Superior temporal gyrus (tissue), 1 donor: Measurements from ENCODE around the gene TTC17.

Experiments
- DNase-seq: peaks from one replicate; pipeline ENCODE4 v3.0.0-alpha.2; 2016; ENCODE audit errors: extremely low spot score

TTC17 gene

DNA sequence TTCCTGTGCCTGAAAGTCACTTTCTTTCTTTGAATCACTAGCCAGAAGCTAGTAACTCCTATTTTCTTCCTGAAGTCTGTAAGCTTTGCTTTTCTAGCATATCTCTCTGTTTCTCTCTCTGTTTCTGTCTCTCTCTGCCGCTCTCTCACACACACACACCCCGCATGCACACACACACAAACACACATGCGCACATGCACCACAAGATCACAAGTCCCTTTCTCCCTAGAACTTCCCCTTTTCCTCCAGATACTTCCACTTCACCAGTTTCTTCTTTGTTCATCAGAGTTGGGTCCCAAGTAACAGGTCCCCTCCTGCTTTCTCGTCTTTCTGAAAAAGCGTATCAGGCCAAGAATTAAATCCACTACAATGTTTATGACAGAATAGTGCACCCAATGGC is 173.3 kb downstream of the TTC17 start:
- no peak for DNase-seq

DNA sequence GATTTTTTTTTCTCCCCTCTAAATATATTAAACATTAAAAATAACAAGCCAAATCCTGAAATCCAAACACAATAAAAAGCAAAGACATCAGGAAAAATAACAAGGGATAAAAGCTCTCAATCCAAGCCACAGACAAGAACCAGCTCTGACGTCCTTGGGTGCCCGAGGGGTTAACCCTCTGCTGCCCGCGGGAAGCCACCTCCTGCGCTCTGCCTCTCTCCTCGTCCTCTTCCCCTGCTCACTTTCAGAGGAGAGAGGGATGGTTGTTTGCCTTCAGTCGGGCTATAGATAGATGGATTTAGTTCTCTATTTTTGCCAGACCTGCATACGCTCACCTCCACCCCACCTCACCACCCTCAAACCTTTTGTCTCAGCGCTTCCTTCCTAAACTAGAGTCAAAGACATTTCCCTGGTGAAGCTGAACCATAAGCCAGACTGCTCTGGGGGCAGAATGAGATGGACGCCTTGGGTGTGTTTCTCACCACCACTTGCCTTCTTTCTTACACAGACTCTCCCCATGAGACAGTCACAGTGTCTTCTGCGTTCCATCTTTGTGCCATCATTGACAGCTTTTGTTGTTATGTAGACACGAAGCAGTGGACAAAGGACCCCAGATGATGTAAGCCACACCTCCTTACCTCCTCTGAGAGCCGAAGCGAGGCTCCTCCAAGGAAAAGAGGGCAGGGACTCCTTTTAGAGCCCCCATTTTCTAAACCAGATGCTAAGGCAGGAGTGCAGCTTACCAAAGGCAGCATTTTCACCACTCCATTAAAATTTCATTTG is 179.3 kb downstream of the TTC17 start:
- DNase-seq = no peak

DNA sequence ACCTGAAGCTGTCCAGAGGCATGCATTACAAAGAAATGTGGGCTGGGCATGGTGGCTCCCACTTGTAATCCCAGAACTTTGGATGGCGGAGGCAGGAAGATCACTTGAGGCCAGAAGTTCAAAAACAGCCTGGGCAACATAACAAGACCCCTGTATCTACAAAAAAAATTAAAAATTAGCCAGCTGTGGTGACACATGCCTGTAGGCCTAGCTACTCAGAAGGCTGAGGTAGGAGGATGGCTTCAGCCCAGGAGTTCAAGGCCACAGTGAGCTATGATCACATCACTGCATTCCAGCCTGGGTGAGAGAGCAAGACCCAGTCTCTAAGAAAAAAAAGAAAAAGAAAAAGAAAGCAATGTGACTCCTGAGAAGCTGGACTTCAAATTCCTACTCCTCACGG is 183.3 kb downstream of the TTC17 start:
- DNase-seq = no peak

DNA sequence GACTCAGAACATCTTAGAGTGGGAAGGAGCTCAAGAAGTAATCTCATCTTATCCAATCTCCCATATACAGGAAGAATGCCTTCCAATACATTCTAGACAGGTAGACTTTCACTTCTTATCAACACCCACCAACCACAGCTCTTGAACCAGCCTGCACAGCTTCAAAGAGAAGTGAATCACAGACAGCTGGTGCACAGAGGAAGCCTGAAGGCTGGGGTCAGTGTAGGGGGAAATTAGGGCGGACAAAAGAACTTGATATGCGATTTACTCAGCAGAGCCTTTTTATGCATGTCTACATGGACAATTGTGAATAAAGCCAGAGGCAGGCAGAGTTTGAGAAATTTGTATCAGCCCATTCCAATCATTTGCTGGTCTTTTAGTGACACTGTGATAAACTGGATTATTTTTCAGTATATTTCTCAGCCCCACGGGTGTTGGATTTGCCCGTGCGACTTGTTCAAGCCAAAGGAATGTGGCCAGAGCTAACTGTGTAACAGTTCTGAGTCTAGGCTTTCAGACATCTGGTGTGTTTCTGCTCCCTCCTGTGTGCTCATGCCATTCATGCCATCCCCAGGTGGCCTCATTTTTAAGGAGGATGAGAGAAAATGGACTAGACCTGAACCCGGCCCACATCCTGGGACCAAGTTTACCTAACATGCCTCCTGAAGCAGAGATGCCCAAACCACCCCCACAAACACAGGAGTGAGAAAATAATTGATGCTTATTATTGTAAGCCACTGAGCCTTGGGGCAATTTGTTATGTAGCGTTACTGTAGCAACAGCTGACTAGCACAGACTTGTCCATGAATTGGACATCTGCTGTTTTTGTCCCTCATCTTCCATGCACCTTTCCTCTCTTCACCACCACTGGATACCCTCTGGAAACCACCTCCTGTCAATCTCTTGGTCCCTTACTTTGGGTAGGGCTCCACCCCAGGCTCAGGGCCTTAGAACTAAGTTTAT is 184.3 kb downstream of the TTC17 start:
- DNase-seq = no peak
